Bronchial epithelial cell (primary cell): ENCODE data around the gene REEP3. TPM values are rescaled to one million over a fixed set of nuclear protein-coding genes. Genes with fewer than 3 reads are reported as not detected.
"Not testable (repeated sequence)": the region's sequence is repeated elsewhere in the genome, so short reads cannot be mapped to it uniquely, and the experiment has no call there.

ENCODE experiments used
- DNase-seq: peaks from one replicate; pipeline ENCODE4 v3.0.0-alpha.2; 2010; ENCODE audit warnings: low read depth
- FAIRE-seq: peaks from 2 replicates; lab custom pipeline; 2011; peaks lifted over from hg19 to GRCh38; lab: Jason Lieb, UNC
- H3K27me3 ChIP-seq: 2 replicates; pipeline ENCODE4 v1.5.1; 2011; ENCODE audit warnings: low read length; ENCODE audit not compliant: control insufficient read depth, insufficient read depth
- H3K36me3 ChIP-seq: 2 replicates; pipeline ENCODE4 v1.5.1; 2011; ENCODE audit warnings: low read length; ENCODE audit not compliant: control insufficient read depth, insufficient read depth
- H3K4me3 ChIP-seq: 2 replicates; pipeline ENCODE4 v1.5.1; 2011; ENCODE audit warnings: mild to moderate bottlenecking, low read depth, low read length, control low read depth
- total RNA-seq: library from RNA; depleted of rRNA; stranded (reverse); fragments of >200 nt; gene quantifications from 2 replicates; pipeline ENCODE4 v1.2.1, GENCODE V29; 2014
- TF ChIP-seq, protein P1 (sequence below): IDR thresholded peaks from 2 replicates; pipeline ENCODE4 v1.5.1; 2011; ENCODE audit warnings: mild to moderate bottlenecking, moderate library complexity, low read length, control low read depth, inconsistent platforms; ENCODE audit not compliant: insufficient read depth, severe bottlenecking

The REEP3 gene
- total RNA-seq, 1 donor from 2014 or later, result 52.1 TPM

DNA sequence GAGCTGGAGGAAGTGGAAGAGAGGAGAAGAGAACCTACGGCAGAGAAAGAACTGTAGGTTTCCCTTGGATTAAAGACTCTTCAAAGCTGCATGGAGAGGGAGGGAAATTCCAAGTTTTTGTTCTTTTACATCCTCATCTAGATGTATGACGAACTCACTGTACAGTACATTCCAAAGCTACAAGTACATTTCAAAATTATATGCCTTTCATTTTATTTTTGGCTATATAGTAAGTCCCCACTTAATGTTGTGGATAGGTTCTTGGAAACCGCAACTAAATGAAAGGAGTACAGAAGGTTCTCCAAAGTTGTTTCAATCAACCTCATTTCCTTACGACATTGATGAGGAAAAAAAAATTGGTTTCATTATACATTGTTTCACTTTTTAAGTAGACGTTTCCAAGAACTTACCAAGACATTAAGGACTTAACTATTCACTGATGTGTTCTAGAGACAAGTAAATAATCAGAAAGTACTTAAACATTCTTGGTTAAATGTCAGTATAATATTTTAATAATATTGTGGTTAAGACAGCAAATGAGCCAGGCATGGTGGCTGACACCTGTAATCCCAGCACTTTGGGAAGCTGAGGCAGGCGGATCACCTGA is 39.3 kb upstream of the REEP3 start:
- no peaks in the 10 kb centered on the region for H3K36me3 ChIP-seq
- DNase-seq, result peak; percentile 28
- FAIRE-seq, result no peak
- TF ChIP-seq, protein P1, sequence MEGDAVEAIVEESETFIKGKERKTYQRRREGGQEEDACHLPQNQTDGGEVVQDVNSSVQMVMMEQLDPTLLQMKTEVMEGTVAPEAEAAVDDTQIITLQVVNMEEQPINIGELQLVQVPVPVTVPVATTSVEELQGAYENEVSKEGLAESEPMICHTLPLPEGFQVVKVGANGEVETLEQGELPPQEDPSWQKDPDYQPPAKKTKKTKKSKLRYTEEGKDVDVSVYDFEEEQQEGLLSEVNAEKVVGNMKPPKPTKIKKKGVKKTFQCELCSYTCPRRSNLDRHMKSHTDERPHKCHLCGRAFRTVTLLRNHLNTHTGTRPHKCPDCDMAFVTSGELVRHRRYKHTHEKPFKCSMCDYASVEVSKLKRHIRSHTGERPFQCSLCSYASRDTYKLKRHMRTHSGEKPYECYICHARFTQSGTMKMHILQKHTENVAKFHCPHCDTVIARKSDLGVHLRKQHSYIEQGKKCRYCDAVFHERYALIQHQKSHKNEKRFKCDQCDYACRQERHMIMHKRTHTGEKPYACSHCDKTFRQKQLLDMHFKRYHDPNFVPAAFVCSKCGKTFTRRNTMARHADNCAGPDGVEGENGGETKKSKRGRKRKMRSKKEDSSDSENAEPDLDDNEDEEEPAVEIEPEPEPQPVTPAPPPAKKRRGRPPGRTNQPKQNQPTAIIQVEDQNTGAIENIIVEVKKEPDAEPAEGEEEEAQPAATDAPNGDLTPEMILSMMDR, result no peak
- H3K4me3 ChIP-seq, result no peak overlapping the region
- no peaks in the 10 kb centered on the region for H3K27me3 ChIP-seq

- H3K36me3 ChIP-seq, result no peaks in the 10 kb centered on the region
- no peak for FAIRE-seq
- H3K4me3 ChIP-seq, result no peak overlapping the region
- DNase-seq, result no peak
- TF ChIP-seq, protein P1, result no peak
- H3K27me3 ChIP-seq, result no peaks in the 10 kb centered on the region
Observed at GRCh38 chr10:63483983-63484382, 37.2 kb upstream of the REEP3 start.

DNA sequence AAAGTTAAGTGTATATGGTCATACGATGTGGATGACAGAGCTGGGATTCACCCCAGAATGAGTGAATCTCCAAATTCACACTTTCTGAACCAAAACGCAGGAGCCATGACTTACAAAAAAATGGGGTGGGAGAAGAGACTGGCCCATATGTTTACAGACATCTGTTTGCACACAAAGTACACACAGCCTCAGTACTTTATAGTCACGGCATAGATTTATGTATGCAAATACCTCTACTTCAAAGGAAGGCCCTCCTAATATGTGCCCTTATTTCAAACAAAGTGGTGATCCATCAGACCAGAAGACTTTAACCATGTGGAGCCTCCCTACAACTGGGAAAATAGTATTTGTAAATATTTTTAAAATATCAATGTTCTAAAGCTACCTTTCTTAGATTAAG is 33.2 kb upstream of the REEP3 start:
- TF ChIP-seq, protein P1, result no peak

DNA sequence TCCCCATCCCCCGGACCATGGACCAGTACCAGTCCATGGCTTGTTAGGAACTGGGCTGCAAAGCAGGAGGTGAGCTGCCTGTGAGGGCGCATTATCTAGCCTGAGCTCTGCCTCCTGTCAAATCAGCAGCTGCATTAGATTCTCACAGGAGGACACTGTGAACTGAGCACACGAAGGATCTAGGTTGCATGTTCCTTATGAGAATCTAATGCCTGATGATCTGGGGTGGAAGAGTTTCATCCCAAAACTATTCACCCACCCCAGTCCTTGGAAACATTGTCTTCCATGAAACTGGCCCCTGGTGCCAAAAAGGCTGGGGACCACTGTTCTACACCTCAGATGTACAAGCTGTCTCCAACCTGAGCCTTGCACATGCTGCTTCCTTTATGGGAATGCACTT is 31.4 kb upstream of the REEP3 start:
- TF ChIP-seq, protein P1, result no peak
- no peaks in the 10 kb centered on the region for H3K36me3 ChIP-seq
- no peak for FAIRE-seq
- H3K27me3 ChIP-seq, result no peaks in the 10 kb centered on the region
- no peak for DNase-seq
- H3K4me3 ChIP-seq, result no peak overlapping the region

More for the DNA sequence above, 33.2 kb upstream of the REEP3 start:
- FAIRE-seq (no peak), DNase-seq (no peak)
- no peaks in the 10 kb centered on the region for H3K27me3 ChIP-seq
- H3K4me3 ChIP-seq, result no peak overlapping the region
- H3K36me3 ChIP-seq, result no peaks in the 10 kb centered on the region

DNA sequence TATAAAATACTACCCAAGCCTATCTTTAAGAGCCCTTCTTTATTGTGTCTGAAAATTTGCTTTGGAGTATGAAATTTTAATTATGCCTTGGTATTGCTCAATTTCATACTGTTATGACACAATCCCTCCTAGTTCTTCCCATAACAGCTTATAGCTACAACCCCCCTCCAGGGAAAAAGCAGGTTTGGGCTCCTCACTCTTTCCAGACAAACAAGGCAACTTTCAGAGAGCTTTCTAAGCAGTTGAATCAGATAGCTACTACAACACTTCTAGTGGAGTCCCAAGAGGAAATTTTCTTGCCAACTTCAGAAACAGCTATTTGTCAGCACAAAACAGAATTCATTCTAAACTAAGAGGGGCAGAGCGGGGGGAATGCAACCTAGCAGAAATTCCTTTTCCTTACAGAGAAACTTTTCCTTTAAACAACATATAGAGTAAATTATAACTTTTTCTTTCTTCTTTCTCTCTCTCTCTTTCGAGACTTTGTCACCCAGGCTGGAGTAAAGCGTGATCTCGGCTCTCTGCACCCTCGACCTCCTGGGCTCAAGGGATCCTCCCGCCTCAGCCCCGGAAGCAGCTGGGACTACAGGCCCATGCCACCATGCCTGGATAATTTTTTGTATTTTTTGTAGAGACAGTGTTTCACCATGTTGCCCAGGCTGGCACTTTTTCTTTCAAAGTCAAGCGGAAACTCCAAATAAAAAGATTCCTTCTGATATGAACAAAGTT is 29.4 kb upstream of the REEP3 start:
- FAIRE-seq, result no peak
- DNase-seq, result peak; percentile 74

GRCh38 chr10:63492317-63492690 is 28.9 kb upstream of the REEP3 start:
- FAIRE-seq, DNase-seq, H3K27me3 ChIP-seq, H3K4me3 ChIP-seq, H3K36me3 ChIP-seq: not testable (repeated sequence)

More for the DNA sequence above, 29.4 kb upstream of the REEP3 start:
- Histone ChIP-seq H3K36me3 (no peaks in the 10 kb centered on the region), H3K27me3 (no peaks in the 10 kb centered on the region), H3K4me3 (no peak overlapping the region)
- TF ChIP-seq, protein P1, result no peak
